ENCODE results near the gene IL1RAPL2. TPM values are rescaled to one million over a fixed set of nuclear protein-coding genes. Genes with fewer than 3 reads are reported as not detected.

The IL1RAPL2 gene
- total and polyA plus RNA-seq, 5 donors from 2014 or later = not detected

GRCh38 chrX:104712515-104712914 lies 146.5 kb downstream of the IL1RAPL2 start:
- Mint-ChIP-seq H3K36me3 (no peaks in the 10 kb centered on the region), H3K9me3 (peaks cover 0 to 2% (median 0%) of the 10 kb centered on the region in 7 donors), H3K27me3 (no peaks in the 10 kb centered on the region), H3K27ac (no peak overlapping the region), H3K4me1 (no peaks in the 10 kb centered on the region), H3K4me3 (no peak overlapping the region)
- Histone ChIP-seq H3K27me3 (ENCODE audit: control insufficient read depth, insufficient read depth, low read length) (no peaks in the 10 kb centered on the region), H3K4me3 (ENCODE audit: low read depth, low read length) (no peak overlapping the region), H3K36me3 (ENCODE audit: control insufficient read depth, insufficient read depth, low read length) (no peaks in the 10 kb centered on the region), H3K9me3 (ENCODE audit: control insufficient read depth in 2 of 2, low read length in 2 of 2) (no peaks in the 10 kb centered on the region), H3K27ac (ENCODE audit: insufficient read depth, low read length, poor library complexity, severe bottlenecking) (no peak overlapping the region), H3K4me1 (ENCODE audit: control insufficient read depth, insufficient read depth, low read length, poor library complexity, severe bottlenecking) (no peaks in the 10 kb centered on the region)
- no peak for DNase-seq
- ATAC-seq (ENCODE audit: low read depth in 2 of 2) = no peak

GRCh38 chrX:104721854-104722253 lies 155.9 kb downstream of the IL1RAPL2 start:
- ATAC-seq (ENCODE audit: low read depth in 2 of 2) (no peak), DNase-seq (no peak)
- Mint-ChIP-seq H3K4me3 (no peak overlapping the region), H3K27ac (no peak overlapping the region), H3K36me3 (no peaks in the 10 kb centered on the region), H3K4me1 (no peaks in the 10 kb centered on the region), H3K9me3 (peaks cover 0 to 4% (median 0%) of the 10 kb centered on the region in 7 donors), H3K27me3 (no peaks in the 10 kb centered on the region)
- no peaks in the 10 kb centered on the region for H3K4me1 ChIP-seq (ENCODE audit: control insufficient read depth, insufficient read depth, low read length, poor library complexity, severe bottlenecking)
- H3K27me3 ChIP-seq (ENCODE audit: control insufficient read depth, insufficient read depth, low read length) = no peaks in the 10 kb centered on the region
- no peaks in the 10 kb centered on the region for H3K9me3 ChIP-seq (ENCODE audit: control insufficient read depth in 2 of 2, low read length in 2 of 2)
- H3K4me3 ChIP-seq (ENCODE audit: low read depth, low read length) = no peak overlapping the region
- no peak overlapping the region for H3K27ac ChIP-seq (ENCODE audit: insufficient read depth, low read length, poor library complexity, severe bottlenecking)
- H3K36me3 ChIP-seq (ENCODE audit: control insufficient read depth, insufficient read depth, low read length) = no peaks in the 10 kb centered on the region

- Histone ChIP-seq H3K27ac (ENCODE audit: insufficient read depth, low read length, poor library complexity, severe bottlenecking) (no peak overlapping the region), H3K4me1 (ENCODE audit: control insufficient read depth, insufficient read depth, low read length, poor library complexity, severe bottlenecking) (no peaks in the 10 kb centered on the region), H3K27me3 (ENCODE audit: control insufficient read depth, insufficient read depth, low read length) (no peaks in the 10 kb centered on the region), H3K9me3 (ENCODE audit: control insufficient read depth in 2 of 2, low read length in 2 of 2) (no peaks in the 10 kb centered on the region), H3K4me3 (ENCODE audit: low read depth, low read length) (no peak overlapping the region), H3K36me3 (ENCODE audit: control insufficient read depth, insufficient read depth, low read length) (no peaks in the 10 kb centered on the region)
- no peaks in the 10 kb centered on the region for H3K4me1 Mint-ChIP-seq
- H3K4me3 Mint-ChIP-seq = no peak overlapping the region
- ATAC-seq (ENCODE audit: low read depth in 2 of 2) (no peak), DNase-seq (no peak)
- no peaks in the 10 kb centered on the region for H3K36me3 Mint-ChIP-seq
- no peak overlapping the region for H3K27ac Mint-ChIP-seq
- H3K9me3 Mint-ChIP-seq = peaks cover 0 to 4% (median 0%) of the 10 kb centered on the region in 7 donors
- H3K27me3 Mint-ChIP-seq = no peaks in the 10 kb centered on the region
Observed at GRCh38 chrX:104728456-104728855, 162.5 kb downstream of the IL1RAPL2 start.

- H3K4me3 ChIP-seq (ENCODE audit: low read depth, low read length) = no peak overlapping the region
- Mint-ChIP-seq H3K9me3 (peaks cover 0 to 2% (median 0%) of the 10 kb centered on the region in 7 donors), H3K27me3 (no peaks in the 10 kb centered on the region), H3K4me3 (no peak overlapping the region), H3K27ac (no peak overlapping the region), H3K36me3 (no peaks in the 10 kb centered on the region), H3K4me1 (no peaks in the 10 kb centered on the region)
- H3K27ac ChIP-seq (ENCODE audit: insufficient read depth, low read length, poor library complexity, severe bottlenecking) = no peak overlapping the region
- no peaks in the 10 kb centered on the region for H3K36me3 ChIP-seq (ENCODE audit: control insufficient read depth, insufficient read depth, low read length)
- no peaks in the 10 kb centered on the region for H3K4me1 ChIP-seq (ENCODE audit: control insufficient read depth, insufficient read depth, low read length, poor library complexity, severe bottlenecking)
- DNase-seq (no peak), ATAC-seq (ENCODE audit: low read depth in 2 of 2) (no peak)
- no peaks in the 10 kb centered on the region for H3K27me3 ChIP-seq (ENCODE audit: control insufficient read depth, insufficient read depth, low read length)
- no peaks in the 10 kb centered on the region for H3K9me3 ChIP-seq (ENCODE audit: control insufficient read depth in 2 of 2, low read length in 2 of 2)
Observed at GRCh38 chrX:104742355-104742754, 176.4 kb downstream of the IL1RAPL2 start.

GRCh38 chrX:104745152-104745551 lies 179.2 kb downstream of the IL1RAPL2 start:
- no peaks in the 10 kb centered on the region for H3K4me1 Mint-ChIP-seq
- H3K27ac Mint-ChIP-seq = no peak overlapping the region
- no peak overlapping the region for H3K4me3 Mint-ChIP-seq

GRCh38 chrX:104749951-104750610 lies 184.1 kb downstream of the IL1RAPL2 start:
- no peaks in the 10 kb centered on the region for H3K4me1 Mint-ChIP-seq
- no peaks in the 10 kb centered on the region for H3K36me3 Mint-ChIP-seq
- peaks cover 0 to 2% (median 0%) of the 10 kb centered on the region in 7 donors for H3K9me3 Mint-ChIP-seq
- no peak overlapping the region for H3K4me3 ChIP-seq (ENCODE audit: low read depth, low read length)
- H3K4me1 ChIP-seq (ENCODE audit: control insufficient read depth, insufficient read depth, low read length, poor library complexity, severe bottlenecking) = no peaks in the 10 kb centered on the region
- H3K27me3 Mint-ChIP-seq = no peaks in the 10 kb centered on the region
- H3K27ac Mint-ChIP-seq = no peak overlapping the region
- no peak overlapping the region for H3K27ac ChIP-seq (ENCODE audit: insufficient read depth, low read length, poor library complexity, severe bottlenecking)
- DNase-seq (no peak), ATAC-seq (ENCODE audit: low read depth in 2 of 2) (no peak)
- H3K27me3 ChIP-seq (ENCODE audit: control insufficient read depth, insufficient read depth, low read length) = no peaks in the 10 kb centered on the region
- no peaks in the 10 kb centered on the region for H3K9me3 ChIP-seq (ENCODE audit: control insufficient read depth in 2 of 2, low read length in 2 of 2)
- no peaks in the 10 kb centered on the region for H3K36me3 ChIP-seq (ENCODE audit: control insufficient read depth, insufficient read depth, low read length)
- no peak overlapping the region for H3K4me3 Mint-ChIP-seq

More at GRCh38 chrX:104745152-104745551, 179.2 kb downstream of the IL1RAPL2 start:
- Histone ChIP-seq H3K36me3 (ENCODE audit: control insufficient read depth, insufficient read depth, low read length) (no peaks in the 10 kb centered on the region), H3K4me1 (ENCODE audit: control insufficient read depth, insufficient read depth, low read length, poor library complexity, severe bottlenecking) (no peaks in the 10 kb centered on the region), H3K4me3 (ENCODE audit: low read depth, low read length) (no peak overlapping the region), H3K9me3 (ENCODE audit: control insufficient read depth in 2 of 2, low read length in 2 of 2) (no peaks in the 10 kb centered on the region), H3K27me3 (ENCODE audit: control insufficient read depth, insufficient read depth, low read length) (no peaks in the 10 kb centered on the region), H3K27ac (ENCODE audit: insufficient read depth, low read length, poor library complexity, severe bottlenecking) (no peak overlapping the region)
- DNase-seq = no peak
- ATAC-seq (ENCODE audit: low read depth in 2 of 2) = no peak
- Mint-ChIP-seq H3K36me3 (no peaks in the 10 kb centered on the region), H3K27me3 (no peaks in the 10 kb centered on the region), H3K9me3 (peaks cover 0 to 2% (median 0%) of the 10 kb centered on the region in 7 donors)

GRCh38 chrX:104762641-104763040 lies 196.6 kb downstream of the IL1RAPL2 start:
- H3K36me3 Mint-ChIP-seq = no peaks in the 10 kb centered on the region
- H3K9me3 ChIP-seq (ENCODE audit: control insufficient read depth in 2 of 2, low read length in 2 of 2) = peaks cover 0 to 4% of the 10 kb centered on the region in 2 experiments
- no peak overlapping the region for H3K27ac Mint-ChIP-seq
- no peak overlapping the region for H3K27ac ChIP-seq (ENCODE audit: insufficient read depth, low read length, poor library complexity, severe bottlenecking)
- peaks cover 0 to 19% (median 3%) of the 10 kb centered on the region in 7 donors for H3K9me3 Mint-ChIP-seq
- H3K4me3 Mint-ChIP-seq = no peak overlapping the region
- no peak overlapping the region for H3K4me3 ChIP-seq (ENCODE audit: low read depth, low read length)
- H3K36me3 ChIP-seq (ENCODE audit: control insufficient read depth, insufficient read depth, low read length) = no peaks in the 10 kb centered on the region
- DNase-seq (no peak), ATAC-seq (ENCODE audit: low read depth in 2 of 2) (no peak)
- H3K4me1 Mint-ChIP-seq = no peaks in the 10 kb centered on the region
- no peaks in the 10 kb centered on the region for H3K27me3 ChIP-seq (ENCODE audit: control insufficient read depth, insufficient read depth, low read length)
- no peaks in the 10 kb centered on the region for H3K4me1 ChIP-seq (ENCODE audit: control insufficient read depth, insufficient read depth, low read length, poor library complexity, severe bottlenecking)
- H3K27me3 Mint-ChIP-seq = no peaks in the 10 kb centered on the region

- no peak overlapping the region for H3K27ac Mint-ChIP-seq
- no peaks in the 10 kb centered on the region for H3K36me3 ChIP-seq (ENCODE audit: control insufficient read depth, insufficient read depth, low read length)
- H3K27ac ChIP-seq (ENCODE audit: insufficient read depth, low read length, poor library complexity, severe bottlenecking) = no peak overlapping the region
- H3K4me1 Mint-ChIP-seq = no peaks in the 10 kb centered on the region
- peaks cover 0 to 1% (median 0%) of the 10 kb centered on the region in 7 donors for H3K9me3 Mint-ChIP-seq
- ATAC-seq (ENCODE audit: low read depth in 2 of 2) (no peak), DNase-seq (no peak)
- no peaks in the 10 kb centered on the region for H3K36me3 Mint-ChIP-seq
- no peaks in the 10 kb centered on the region for H3K4me1 ChIP-seq (ENCODE audit: control insufficient read depth, insufficient read depth, low read length, poor library complexity, severe bottlenecking)
- H3K9me3 ChIP-seq (ENCODE audit: control insufficient read depth in 2 of 2, low read length in 2 of 2) = no peaks in the 10 kb centered on the region
- no peak overlapping the region for H3K4me3 ChIP-seq (ENCODE audit: low read depth, low read length)
- H3K27me3 Mint-ChIP-seq = no peaks in the 10 kb centered on the region
- no peaks in the 10 kb centered on the region for H3K27me3 ChIP-seq (ENCODE audit: control insufficient read depth, insufficient read depth, low read length)
- no peak overlapping the region for H3K4me3 Mint-ChIP-seq
Observed at GRCh38 chrX:104789784-104790183, 223.8 kb downstream of the IL1RAPL2 start.

Measured in CD4-positive, CD25-positive, alpha-beta regulatory T cell (primary cell).